DND-41 (cell line): ENCODE measurements around the gene CCL23.

ENCODE experiments used
- CTCF ChIP-seq: IDR thresholded peaks from 2 replicates; pipeline ENCODE4 v1.5.1; 2012; ENCODE audit warnings: borderline replicate concordance, low read length, moderate library complexity, mild to moderate bottlenecking; ENCODE audit not compliant: poor library complexity, severe bottlenecking; ENCODE audit errors: extremely low read depth
- EZH2 ChIP-seq: IDR thresholded peaks from 3 replicates; pipeline ENCODE4 v1.6.1; 2012; ENCODE audit warnings: borderline replicate concordance, low read depth, mild to moderate bottlenecking, moderate library complexity, low read length, inconsistent platforms; ENCODE audit not compliant: severe bottlenecking

GRCh38 chr17:35965272-35965671 lies 52.5 kb downstream of the CCL23 start:
- no peak for TF ChIP-seq CTCF
- TF ChIP-seq EZH2, result no peak
